GDM1 (cell line): Measurements from ENCODE around the gene LUC7L3.
"Not testable (repeated sequence)": the region's sequence is repeated elsewhere in the genome, so short reads cannot be mapped to it uniquely, and the experiment has no call there.

ENCODE experiments used
- DNase-seq: peaks from one replicate; lab custom pipeline; 2025; lab: John Stamatoyannopoulos, UW

LUC7L3 gene, protein sequence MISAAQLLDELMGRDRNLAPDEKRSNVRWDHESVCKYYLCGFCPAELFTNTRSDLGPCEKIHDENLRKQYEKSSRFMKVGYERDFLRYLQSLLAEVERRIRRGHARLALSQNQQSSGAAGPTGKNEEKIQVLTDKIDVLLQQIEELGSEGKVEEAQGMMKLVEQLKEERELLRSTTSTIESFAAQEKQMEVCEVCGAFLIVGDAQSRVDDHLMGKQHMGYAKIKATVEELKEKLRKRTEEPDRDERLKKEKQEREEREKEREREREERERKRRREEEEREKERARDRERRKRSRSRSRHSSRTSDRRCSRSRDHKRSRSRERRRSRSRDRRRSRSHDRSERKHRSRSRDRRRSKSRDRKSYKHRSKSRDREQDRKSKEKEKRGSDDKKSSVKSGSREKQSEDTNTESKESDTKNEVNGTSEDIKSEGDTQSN

DNA sequence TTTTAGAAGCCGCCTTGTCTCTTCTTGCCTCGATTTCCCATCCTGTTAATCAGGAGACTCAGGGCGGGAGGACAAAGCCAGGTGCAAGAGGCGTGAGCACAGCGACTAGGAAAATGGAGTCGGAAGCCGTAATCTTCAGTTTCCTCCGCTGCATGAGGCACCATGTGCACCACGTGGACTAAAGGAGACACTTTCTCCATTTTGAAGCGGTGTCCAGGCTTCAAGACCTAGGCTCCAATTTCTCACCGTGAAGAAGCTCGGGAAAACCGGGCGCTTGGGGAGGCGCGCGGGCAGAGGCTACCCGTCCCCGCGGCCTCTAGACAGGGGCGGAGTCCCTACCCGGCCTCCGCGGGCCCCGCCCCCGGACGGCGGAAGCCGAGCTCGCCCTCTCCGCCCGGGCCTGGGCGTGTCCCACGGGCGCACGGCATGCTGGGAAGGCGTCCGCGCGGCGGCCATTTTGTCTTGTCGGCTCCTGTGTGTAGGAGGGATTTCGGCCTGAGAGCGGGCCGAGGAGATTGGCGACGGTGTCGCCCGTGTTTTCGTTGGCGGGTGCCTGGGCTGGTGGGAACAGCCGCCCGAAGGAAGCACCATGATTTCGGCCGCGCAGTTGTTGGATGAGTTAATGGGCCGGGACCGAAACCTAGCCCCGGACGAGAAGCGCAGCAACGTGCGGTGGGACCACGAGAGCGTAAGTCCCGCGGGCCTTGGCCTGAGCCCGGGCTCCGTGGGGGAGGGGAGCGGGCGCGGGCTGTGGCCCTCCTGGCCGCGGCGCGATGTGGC, at the start of gene LUC7L3:
Gene LUC7L3, plus strand, starts transcription at position 460 of the 780 bp plus-strand sequence. Its CDS starts 130 bp downstream, at position 590.
- DNase-seq: peak; percentile 93

DNA sequence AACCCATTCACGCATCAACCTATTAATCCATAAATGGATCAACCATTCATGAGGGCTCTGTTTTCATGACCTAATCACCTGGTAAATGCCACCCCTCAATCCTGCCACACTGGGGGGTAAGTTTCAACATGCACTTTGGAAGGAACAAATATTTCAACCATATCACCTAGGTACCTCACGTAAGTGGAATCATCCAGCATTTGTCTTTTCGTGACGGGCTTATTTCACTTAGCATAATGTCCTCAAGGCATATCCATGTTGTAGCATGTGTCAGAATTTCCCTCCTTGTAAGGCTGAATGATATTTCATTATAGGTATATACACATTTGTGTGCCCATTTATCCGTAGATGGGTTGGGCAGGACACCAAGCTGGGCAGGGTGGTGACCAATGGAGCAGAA, 47.3 kb upstream of the LUC7L3 start:
- DNase-seq: no peak

DNA sequence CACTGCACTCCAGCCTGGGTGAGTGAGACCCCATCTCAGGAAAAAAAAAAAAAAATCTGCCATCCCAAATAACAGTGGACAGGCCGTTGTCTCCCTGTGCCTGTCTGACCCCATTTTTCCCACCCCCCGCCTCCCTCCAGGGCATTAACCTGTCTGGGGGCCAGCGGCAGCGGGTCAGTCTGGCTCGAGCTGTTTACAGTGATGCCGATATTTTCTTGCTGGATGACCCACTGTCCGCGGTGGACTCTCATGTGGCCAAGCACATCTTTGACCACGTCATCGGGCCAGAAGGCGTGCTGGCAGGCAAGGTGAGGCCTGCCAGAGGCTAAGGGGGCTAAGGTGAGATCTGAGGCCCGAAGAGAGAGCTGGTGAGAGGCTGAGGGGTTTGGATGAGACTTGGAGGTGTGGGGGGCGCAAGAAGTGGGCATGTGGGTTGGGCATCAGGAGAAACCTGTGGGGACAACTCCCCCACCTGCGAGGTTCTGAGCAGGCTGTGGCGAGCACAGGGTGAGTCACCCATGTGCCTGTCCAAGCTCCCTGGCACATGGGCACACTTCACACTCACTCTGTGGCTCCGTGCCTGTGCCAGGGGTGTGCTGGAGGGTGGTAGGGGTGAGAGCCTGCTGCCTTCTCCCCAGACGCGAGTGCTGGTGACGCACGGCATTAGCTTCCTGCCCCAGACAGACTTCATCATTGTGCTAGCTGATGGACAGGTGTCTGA, 46.4 kb upstream of the LUC7L3 start:
- no peak for DNase-seq

DNA sequence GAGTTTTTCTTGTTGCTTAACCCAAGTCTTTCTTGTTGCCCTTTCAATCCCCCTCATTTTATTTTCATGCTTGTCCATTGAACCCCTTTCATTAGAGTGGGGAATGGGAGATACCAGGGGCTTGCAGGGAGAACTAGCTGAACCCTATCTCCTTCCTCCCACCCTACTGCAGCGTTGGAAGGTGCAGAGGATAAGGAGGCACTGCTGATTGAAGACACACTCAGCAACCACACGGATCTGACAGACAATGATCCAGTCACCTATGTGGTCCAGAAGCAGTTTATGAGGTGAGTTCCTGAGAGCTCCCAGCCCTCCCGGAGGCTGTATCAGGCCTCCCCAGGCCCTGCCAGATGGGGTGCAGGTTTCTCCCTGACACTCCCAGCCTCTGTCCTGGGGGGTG, 44.2 kb upstream of the LUC7L3 start:
- no peak for DNase-seq

DNA sequence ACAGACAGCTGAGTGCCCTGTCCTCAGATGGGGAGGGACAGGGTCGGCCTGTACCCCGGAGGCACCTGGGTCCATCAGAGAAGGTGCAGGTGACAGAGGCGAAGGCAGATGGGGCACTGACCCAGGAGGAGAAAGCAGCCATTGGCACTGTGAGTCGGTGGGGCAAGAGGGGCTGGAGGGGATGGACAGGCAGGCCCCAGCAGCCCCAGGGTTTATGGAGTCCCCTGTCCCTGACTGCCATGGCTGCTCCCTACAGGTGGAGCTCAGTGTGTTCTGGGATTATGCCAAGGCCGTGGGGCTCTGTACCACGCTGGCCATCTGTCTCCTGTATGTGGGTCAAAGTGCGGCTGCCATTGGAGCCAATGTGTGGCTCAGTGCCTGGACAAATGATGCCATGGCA, 43.8 kb upstream of the LUC7L3 start:
- no peak for DNase-seq

DNA sequence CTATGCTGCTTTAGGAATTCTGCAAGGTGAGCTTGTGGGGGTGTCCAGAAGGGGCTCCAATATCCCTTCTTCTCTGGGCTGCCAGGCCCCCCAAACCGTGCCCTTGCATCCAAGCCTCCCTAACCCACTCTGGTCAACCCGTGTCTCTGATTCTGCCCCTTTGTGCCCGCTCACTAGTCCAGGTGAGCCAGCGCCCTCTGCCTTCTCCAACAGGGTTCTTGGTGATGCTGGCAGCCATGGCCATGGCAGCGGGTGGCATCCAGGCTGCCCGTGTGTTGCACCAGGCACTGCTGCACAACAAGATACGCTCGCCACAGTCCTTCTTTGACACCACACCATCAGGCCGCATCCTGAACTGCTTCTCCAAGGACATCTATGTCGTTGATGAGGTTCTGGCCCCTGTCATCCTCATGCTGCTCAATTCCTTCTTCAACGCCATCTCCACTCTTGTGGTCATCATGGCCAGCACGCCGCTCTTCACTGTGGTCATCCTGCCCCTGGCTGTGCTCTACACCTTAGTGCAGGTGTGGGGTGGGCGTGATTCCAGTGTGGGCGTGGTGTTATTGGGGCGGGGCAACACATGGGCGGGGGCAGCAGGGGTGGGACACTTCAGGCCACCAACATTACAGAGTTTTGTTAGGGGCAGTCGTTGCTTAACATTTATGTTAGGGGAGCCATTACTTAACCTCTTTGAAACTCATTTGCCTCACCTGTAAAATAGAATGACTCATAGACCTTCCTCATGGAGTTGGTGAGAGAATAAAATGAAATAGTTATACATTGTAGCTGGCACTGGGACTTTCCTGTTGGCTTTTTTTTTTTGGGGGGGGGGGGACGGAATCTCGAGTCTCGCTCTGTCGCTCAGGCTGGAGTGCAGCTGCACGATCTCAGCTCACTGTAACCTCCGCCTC, 43.1 kb upstream of the LUC7L3 start:
- DNase-seq: no peak

DNA sequence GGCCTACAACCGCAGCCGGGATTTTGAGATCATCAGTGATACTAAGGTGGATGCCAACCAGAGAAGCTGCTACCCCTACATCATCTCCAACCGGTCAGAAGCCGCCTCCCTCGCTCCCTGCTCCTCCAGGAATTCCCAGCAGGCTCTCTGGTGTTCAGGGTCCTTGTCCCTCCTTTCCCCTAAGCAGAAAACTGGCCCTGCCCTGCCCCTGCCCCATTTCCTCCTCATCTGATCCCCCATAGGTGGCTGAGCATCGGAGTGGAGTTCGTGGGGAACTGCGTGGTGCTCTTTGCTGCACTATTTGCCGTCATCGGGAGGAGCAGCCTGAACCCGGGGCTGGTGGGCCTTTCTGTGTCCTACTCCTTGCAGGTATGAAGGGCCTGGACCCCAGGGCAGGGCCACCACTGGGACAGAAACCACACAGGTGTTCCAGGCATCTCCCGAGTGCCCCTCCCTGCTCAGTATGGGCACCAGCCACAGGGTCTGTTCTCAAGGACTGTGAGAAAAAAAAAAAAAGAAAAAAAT, 41.5 kb upstream of the LUC7L3 start:
- no peak for DNase-seq

DNA sequence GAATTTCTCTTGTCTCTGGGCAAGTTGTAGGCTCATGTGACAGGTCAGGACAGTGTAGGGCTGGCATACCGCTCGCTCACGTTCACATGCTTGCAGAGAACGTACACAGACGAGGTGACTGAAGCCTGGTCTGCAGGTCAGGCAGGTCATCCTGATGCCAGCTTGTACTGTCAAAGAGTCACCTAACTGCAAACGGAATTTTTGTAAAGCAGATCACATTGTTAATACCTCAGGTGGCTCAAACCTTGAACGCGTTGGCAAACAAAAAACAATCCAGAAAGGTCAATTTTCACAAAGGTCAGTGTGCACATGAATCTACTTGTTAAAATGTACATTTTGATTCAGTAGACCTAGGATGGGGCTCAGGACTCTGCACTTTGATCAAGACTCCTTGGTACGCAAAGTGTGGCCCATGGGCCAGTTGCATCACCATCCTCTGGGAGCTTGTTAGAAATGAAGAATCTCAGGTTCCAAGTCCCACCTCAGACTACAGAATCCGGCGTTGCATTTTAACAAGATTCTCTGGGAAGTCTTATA, 40.3 kb upstream of the LUC7L3 start:
- DNase-seq: no peak

DNA sequence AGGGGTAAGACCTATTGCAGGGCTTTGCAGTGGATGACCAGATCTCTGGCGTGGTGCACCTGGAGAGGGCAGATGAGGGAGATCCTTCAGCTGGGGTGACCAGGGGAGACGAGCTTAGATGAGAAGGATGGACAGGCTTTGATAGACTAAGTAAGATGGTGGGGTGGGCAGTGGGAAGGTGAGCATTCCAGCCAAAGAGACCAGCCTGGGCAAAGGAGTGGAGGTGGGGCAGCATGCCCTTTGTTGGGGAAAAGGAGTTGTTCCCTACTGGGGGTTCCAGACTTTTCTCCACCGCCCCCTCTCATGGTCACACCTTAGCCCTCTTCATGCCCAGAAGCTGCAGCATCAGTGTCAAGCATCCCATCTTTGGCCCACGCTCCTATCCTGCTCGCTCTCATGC, 39.3 kb upstream of the LUC7L3 start:
- DNase-seq: no peak

DNA sequence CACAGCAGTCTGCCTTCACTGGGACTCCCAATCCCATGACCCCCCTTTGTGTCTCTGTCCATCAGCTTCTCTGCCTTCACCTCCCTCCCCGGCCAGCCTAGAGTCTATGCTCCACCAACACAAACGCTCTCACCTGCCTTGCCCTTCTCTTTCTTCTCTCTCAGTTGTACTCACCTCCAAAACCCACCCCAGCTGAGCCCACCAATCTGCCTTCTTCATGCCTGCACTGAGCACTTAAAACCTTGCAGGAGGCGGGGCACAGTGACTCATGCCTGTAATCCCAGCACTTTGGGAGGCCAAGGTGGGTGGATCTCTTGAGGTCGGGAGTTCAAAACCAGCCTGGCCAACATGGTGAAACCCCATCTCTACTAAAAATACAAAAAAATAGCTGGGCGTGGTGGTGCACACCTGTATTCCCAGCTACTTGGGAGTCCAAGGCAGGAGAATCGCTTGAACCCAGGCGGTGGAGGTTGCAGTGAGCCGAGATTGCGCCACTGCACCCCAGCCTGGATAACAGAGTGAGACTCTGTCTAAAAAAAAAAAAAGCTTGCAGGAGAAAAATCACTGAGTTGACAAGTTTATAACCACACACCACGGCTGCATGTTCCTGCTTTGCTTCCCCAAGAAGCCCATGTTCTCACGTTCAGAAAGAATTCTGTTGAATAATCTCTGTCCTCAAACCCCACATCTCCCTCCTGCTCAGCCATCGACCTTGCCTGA, 38.7 kb upstream of the LUC7L3 start:
- DNase-seq: not testable (repeated sequence)

DNA sequence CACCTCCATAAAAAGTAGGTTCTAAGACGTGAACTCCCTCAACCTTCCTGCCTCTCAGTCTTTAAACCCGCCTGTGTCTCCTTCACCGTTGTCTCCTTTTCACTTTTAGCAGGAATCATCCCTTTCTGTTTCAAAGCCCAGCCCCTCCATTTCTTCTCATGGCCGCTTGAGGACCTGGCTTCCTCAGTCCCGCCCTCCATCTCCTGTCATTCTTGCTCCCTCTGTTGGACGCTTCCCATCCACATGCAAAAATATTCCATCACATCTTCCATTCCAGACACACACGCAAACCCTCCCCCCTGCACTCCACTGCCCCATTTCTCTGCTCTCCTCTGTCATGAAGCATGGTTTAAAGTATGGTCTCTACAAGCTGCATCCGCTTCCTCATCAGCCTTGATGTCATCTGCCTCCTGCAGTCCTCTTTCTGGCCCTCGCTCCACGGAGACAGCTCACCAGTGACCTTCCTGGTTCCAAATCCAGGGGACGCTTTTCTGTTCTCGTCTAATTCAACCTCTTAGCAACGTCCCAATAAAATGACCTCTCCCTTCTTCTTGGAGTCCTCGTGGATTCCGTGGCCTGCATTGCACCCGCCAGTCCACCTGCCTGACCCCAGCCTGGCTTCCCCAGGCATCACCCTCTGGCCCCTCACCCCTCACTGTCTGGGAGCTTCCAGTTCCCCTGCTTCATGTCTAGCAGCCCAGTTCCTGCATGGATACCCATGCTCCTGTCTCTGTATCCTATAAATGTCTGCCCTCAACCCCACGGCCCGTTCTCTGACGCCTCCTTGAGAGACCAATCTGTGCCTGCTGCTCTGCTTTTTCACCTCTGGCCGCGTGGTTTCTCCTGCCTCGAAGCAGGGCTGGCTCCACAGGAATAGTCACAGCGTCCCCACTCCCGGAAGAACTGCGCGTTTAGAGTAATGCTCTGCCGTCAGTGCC, 37.9 kb upstream of the LUC7L3 start:
- no peak for DNase-seq

DNA sequence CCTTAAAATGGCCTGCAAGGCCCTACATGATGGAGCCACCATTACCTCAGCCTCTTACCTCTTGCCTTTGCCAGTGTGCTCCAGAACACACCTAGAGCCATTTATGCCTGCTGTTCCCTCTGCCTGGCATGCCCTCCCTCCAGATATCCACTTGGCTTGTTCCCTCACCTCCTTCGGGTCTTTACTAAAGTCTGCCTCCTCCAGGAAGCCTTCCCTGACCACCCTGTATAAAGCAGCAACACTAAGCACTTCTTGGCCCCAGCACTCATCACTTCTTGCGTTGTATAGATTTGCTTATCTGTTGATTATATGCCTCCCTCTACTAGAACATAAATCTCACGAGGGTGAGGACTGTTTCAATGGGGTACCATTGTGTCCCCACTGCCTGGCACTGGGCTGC, 37.0 kb upstream of the LUC7L3 start:
- DNase-seq: no peak

DNA sequence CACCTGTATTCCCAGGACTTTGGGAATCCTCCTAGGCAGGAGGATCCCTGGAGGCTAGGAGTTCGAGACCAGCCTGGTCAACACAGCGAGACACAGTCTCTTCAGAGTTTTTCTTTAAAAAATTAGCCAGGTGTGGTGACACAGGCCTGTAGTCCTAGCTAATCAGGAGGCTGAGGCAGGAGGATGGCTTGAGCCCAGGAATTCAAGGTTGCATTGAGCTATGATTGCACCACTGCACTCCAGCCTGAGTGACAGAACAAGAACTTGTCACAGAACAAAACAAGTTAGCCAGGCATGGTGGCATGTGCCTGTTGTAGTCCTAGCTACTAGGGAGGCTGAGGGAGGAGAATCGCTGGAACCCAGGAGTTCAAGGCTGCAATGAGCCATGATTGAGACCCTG, 36.5 kb upstream of the LUC7L3 start:
- DNase-seq: no peak

DNA sequence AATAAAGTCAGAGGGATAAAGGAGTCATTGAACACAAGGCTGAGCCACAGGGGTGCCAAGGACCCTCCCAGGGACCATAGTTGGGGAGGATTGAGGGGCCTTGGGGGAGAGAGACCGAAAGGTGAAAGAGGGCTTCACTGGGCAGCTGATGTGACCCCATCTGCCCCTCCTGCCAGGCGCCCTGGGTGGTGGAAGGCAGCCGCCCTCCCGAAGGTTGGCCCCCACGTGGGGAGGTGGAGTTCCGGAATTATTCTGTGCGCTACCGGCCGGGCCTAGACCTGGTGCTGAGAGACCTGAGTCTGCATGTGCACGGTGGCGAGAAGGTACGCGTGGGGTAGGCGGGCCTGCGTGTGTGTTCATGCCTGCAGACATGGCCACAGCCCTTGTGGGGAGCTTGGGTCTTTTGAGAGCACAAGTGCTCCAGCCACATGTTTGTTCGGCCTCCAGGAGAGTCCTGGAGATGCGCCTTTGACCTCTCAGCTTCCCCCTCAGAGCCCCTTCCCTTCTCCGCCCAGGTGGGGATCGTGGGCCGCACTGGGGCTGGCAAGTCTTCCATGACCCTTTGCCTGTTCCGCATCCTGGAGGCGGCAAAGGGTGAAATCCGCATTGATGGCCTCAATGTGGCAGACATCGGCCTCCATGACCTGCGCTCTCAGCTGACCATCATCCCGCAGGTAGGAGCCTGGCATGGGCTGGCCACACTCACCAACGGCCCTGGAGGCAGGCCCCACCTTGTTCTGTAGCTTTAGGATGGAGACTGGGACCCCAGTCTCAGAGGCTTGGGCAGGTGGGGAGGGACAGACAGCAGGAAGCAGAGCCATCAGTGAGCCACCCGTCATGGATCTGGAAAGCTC, 35.7 kb upstream of the LUC7L3 start:
- no peak for DNase-seq

DNA sequence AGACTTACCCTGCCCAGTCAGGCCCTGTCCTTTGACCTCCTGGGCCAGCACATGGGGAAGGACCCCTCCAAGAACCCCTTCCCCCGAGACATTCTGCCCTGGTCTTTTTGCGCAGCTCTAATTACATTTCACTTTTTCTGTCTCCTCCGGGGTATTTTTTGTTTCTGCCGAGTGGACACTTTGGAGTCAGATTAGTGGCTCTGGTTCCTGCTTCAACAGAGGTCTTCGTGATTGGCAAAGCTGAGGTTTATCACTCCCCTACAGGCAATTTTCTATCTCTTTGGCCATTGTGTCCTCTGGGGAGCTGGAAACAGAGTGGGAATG, 35.2 kb upstream of the LUC7L3 start:
- no peak for DNase-seq

DNA sequence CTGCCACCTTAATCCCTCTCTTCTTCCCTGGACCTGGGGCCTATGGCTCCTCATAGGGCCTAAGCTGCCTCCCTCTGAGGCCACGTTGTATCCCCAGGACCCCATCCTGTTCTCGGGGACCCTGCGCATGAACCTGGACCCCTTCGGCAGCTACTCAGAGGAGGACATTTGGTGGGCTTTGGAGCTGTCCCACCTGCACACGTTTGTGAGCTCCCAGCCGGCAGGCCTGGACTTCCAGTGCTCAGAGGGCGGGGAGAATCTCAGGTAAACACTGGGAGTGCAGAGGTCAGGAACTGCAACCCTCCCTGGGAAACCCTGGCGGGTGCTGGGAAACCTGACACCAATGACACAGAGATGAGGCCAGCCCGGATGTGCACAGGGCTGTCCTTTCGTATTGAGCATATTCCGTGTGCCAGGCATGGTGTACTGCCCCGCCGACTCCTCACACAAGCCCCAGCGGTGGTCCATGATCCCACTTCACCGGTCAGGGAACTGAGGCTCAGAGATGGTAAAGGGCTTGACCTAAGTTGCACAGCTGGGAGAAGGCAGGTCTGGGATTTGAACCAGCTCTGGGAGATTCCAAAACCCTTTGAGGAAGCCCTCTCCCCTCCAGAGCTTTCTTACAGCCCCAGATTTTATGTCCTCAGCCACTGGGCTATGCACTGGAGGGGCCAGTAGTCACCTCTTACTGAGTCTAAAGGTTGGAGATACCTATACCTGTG, 34.6 kb upstream of the LUC7L3 start:
- no peak for DNase-seq

DNA sequence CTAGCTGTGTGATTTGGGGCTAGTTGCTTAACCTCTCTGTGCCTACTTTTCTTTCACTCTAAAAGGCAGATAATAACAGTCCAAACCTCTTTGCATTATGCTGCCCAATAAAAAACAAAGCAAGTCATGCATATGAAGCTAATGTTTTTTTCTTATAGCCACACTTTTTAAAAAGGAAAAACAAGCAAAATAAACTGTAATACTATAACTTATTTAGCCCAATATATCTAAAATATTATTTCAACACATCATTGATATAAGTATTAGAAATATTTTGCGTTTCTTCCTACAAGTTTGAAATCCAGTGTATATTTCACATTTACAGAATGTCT, 34.1 kb upstream of the LUC7L3 start:
- no peak for DNase-seq
